OCI-LY1 (cell line): ENCODE results near the gene GAP43.

Experiments
- H2AFZ ChIP-seq: fragments of 200-600 bp; sonication (generic), shearing (Covaris generic); 2 replicates; pipeline ENCODE4 v1.6.0; 2014; ENCODE audit warnings: antibody characterized with exemption, mild to moderate bottlenecking, low read length
- H3F3A ChIP-seq: fragments of 200-600 bp; sonication (generic), shearing (Covaris generic); 2 replicates; pipeline ENCODE4 v1.6.0; 2014; ENCODE audit warnings: mild to moderate bottlenecking, antibody characterized with exemption, low read length, moderate library complexity; ENCODE audit not compliant: insufficient read depth
- H3K27ac ChIP-seq: fragments of 200-600 bp; sonication (generic); 2 replicates; pipeline ENCODE4 v1.5.1; 2014; ENCODE audit warnings: low read length, mixed run types, mild to moderate bottlenecking, low read depth; ENCODE audit not compliant: poor library complexity, severe bottlenecking
- H3K27me3 ChIP-seq: fragments of 200-600 bp; sonication (generic); 2 replicates; pipeline ENCODE4 v1.6.0; 2014; ENCODE audit warnings: antibody characterized with exemption, mild to moderate bottlenecking, low read length, moderate library complexity; ENCODE audit not compliant: insufficient read depth
- H3K36me3 ChIP-seq: fragments of 200-600 bp; sonication (generic); 2 replicates; pipeline ENCODE4 v1.6.1; 2014; ENCODE audit warnings: mild to moderate bottlenecking, antibody characterized with exemption, low read length, moderate library complexity, mixed read lengths; ENCODE audit not compliant: insufficient read depth
- H3K4me1 ChIP-seq: fragments of 200-600 bp; sonication (generic); 2 replicates; pipeline ENCODE4 v1.5.1; 2014; ENCODE audit warnings: mild to moderate bottlenecking, low read length, moderate library complexity; ENCODE audit not compliant: insufficient read depth, severe bottlenecking
- H3K4me2 ChIP-seq: fragments of 200-600 bp; sonication (generic), shearing (Covaris generic); 2 replicates; pipeline ENCODE4 v1.6.1; 2014; ENCODE audit warnings: low read length
- H3K4me3 ChIP-seq: fragments of 200-600 bp; sonication (generic); 2 replicates; pipeline ENCODE4 v1.5.1; 2014; ENCODE audit warnings: low read length, low read depth, mild to moderate bottlenecking, mixed read lengths; ENCODE audit not compliant: poor library complexity, severe bottlenecking
- H3K79me2 ChIP-seq: fragments of 200-600 bp; shearing (Covaris generic); 2 replicates; pipeline ENCODE4 v1.6.1; 2016; ENCODE audit warnings: mixed run types, low read length, mixed read lengths; ENCODE audit not compliant: insufficient read depth
- H3K9ac ChIP-seq: fragments of 200-600 bp; sonication (generic), shearing (Covaris generic); 2 replicates; pipeline ENCODE4 v1.6.1; 2014; ENCODE audit warnings: mild to moderate bottlenecking, low read length, mixed read lengths
- H3K9me2 ChIP-seq: fragments of 200-600 bp; sonication (generic), shearing (Covaris generic); 2 replicates; pipeline ENCODE4 v1.6.1; 2014; ENCODE audit warnings: low read depth, mild to moderate bottlenecking, low read length, mixed read lengths
- H3K9me3 ChIP-seq: fragments of 200-600 bp; shearing (Covaris generic); 2 replicates; pipeline ENCODE4 v1.6.1; 2014; ENCODE audit warnings: low read length, mixed read lengths
- H4K20me1 ChIP-seq: fragments of 200-600 bp; sonication (generic), shearing (Covaris generic); 2 replicates; pipeline ENCODE4 v1.6.0; 2016; ENCODE audit warnings: mild to moderate bottlenecking, low read length; ENCODE audit not compliant: insufficient read depth
- EZH2 ChIP-seq: fragments of 200-600 bp; sonication (generic), shearing (Covaris generic); IDR thresholded peaks from 2 replicates; pipeline ENCODE4 v1.8.0; 2017; ENCODE audit warnings: borderline replicate concordance, mixed run types, mild to moderate bottlenecking, antibody characterized with exemption, low read length, moderate library complexity, mixed read lengths
- TF ChIP-seq, protein P1 (sequence below): fragments of 200-600 bp; sonication (generic), shearing (Covaris generic); IDR thresholded peaks from 2 replicates; pipeline ENCODE4 v1.5.1; 2017; ENCODE audit warnings: mild to moderate bottlenecking, antibody characterized with exemption, low read length, moderate library complexity, mixed read lengths

GAP43 gene

DNA sequence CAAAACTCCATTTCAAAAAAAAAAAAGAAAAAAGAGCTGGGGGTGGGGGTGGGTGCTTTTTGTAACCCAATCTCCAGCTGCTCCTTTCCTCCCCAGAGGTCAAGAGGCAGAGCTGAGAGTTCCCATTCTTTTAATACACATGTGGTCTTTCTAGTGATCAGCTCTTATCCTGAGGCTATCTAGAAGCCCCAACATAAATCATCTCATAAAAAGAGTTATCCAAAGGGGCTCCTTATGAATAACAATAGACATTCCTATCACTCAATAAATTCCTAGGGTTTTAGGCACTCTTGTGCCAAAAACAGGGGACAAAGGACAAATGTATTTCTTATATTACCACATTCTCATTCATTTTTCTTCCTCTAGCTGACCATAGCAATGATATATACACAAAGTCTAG, 25.1 kb upstream of the GAP43 start:
- Histone ChIP-seq H3K9me2 (no peaks in the 10 kb centered on the region), H3K27ac (no peak overlapping the region), H3K4me1 (no peaks in the 10 kb centered on the region), H3K4me3 (no peak overlapping the region), H3F3A (no peaks in the 10 kb centered on the region), H3K9ac (no peak overlapping the region), H2AFZ (no peak overlapping the region), H3K4me2 (no peak overlapping the region), H3K79me2 (no peaks in the 10 kb centered on the region), H3K9me3 (no peaks in the 10 kb centered on the region), H3K27me3 (no peaks in the 10 kb centered on the region), H3K36me3 (no peaks in the 10 kb centered on the region), H4K20me1 (no peaks in the 10 kb centered on the region)
- TF ChIP-seq, protein P1, sequence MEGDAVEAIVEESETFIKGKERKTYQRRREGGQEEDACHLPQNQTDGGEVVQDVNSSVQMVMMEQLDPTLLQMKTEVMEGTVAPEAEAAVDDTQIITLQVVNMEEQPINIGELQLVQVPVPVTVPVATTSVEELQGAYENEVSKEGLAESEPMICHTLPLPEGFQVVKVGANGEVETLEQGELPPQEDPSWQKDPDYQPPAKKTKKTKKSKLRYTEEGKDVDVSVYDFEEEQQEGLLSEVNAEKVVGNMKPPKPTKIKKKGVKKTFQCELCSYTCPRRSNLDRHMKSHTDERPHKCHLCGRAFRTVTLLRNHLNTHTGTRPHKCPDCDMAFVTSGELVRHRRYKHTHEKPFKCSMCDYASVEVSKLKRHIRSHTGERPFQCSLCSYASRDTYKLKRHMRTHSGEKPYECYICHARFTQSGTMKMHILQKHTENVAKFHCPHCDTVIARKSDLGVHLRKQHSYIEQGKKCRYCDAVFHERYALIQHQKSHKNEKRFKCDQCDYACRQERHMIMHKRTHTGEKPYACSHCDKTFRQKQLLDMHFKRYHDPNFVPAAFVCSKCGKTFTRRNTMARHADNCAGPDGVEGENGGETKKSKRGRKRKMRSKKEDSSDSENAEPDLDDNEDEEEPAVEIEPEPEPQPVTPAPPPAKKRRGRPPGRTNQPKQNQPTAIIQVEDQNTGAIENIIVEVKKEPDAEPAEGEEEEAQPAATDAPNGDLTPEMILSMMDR, result no peak
- no peak for TF ChIP-seq EZH2

DNA sequence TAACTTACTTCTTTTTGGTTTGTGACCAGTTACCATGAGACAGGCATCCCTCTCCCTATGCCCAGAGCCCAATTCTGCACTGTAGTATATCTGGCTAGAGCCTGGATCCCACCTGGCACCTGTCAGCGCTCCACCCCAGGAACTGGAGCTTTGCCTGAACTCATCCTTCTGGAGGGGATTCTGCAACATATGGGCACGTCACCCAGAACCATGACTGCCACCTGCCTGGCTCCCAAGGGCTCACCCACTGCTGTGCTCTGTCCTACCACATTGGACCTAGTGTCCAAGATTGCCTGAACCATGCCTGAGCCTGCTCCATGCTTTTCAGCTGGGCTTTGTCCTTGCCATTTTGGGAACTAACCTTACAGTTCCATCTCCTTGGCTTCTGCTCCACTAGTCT, 21.1 kb upstream of the GAP43 start:
- Histone ChIP-seq H3K4me3 (no peak overlapping the region), H3K79me2 (no peaks in the 10 kb centered on the region), H3K9me2 (no peaks in the 10 kb centered on the region), H3K4me1 (no peaks in the 10 kb centered on the region), H3K4me2 (no peak overlapping the region), H3K36me3 (no peaks in the 10 kb centered on the region), H3F3A (no peaks in the 10 kb centered on the region), H3K9ac (no peak overlapping the region), H4K20me1 (no peaks in the 10 kb centered on the region), H3K27me3 (no peaks in the 10 kb centered on the region), H3K9me3 (no peaks in the 10 kb centered on the region), H2AFZ (no peak overlapping the region), H3K27ac (no peak overlapping the region)
- TF ChIP-seq, protein P1, result no peak

- H3F3A ChIP-seq, result no peaks in the 10 kb centered on the region
- H3K9ac ChIP-seq, result no peak overlapping the region
- H3K9me3 ChIP-seq, result no peaks in the 10 kb centered on the region
- TF ChIP-seq, protein P1, result no peak
- TF ChIP-seq EZH2, result no peak
- H3K36me3 ChIP-seq, result no peaks in the 10 kb centered on the region
- no peaks in the 10 kb centered on the region for H3K79me2 ChIP-seq
- no peaks in the 10 kb centered on the region for H4K20me1 ChIP-seq
- H3K4me1 ChIP-seq, result no peaks in the 10 kb centered on the region
- no peak overlapping the region for H3K4me3 ChIP-seq
- no peak overlapping the region for H2AFZ ChIP-seq
- no peak overlapping the region for H3K27ac ChIP-seq
- no peaks in the 10 kb centered on the region for H3K27me3 ChIP-seq
- H3K4me2 ChIP-seq, result no peak overlapping the region
- H3K9me2 ChIP-seq, result no peaks in the 10 kb centered on the region
Measured at GRCh38 chr3:115611630-115612029, 11.7 kb upstream of the GAP43 start.
